Measurements from ENCODE around the gene DCDC2B. TPM values are rescaled to one million over a fixed set of nuclear protein-coding genes. Genes with fewer than 3 reads are reported as not detected.

The DCDC2B gene
- total RNA-seq, 1 experiment from 2014 or later: 0.27 TPM

DNA sequence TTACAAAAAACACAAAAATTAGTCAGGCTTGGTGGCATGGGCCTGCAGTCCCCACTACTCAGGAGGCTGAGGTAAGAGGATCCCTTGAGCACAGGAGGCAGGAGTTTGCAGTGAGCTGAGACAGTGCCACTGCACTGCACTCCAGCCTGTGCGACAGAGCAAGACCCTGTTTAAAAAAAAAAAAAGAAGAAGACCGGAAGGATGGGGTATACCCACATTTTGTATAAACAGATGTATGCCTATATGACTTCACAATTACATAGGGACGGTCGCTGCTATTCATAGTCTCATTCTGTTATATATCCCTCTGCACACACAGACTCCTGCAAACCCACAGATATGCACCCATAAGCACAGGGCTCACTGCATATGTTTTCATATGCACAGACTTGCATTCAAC is 54.9 kb downstream of the DCDC2B start:
- Histone ChIP-seq H2AFZ (ENCODE audit: low read depth, low read length, poor library complexity, severe bottlenecking) (no peak overlapping the region), H3K9me2 (ENCODE audit: insufficient read depth) (no peaks in the 10 kb centered on the region), H4K20me1 (ENCODE audit: insufficient read depth) (no peaks in the 10 kb centered on the region), H3K4me1 (ENCODE audit: control insufficient read depth in 1 of 2, insufficient read depth in 2 of 2, low read length in 2 of 2) (peaks cover 3 to 18% of the 10 kb centered on the region in 2 experiments), H3K9me3 (ENCODE audit: control insufficient read depth in 1 of 2, insufficient read depth in 1 of 2, low read depth in 1 of 2, low read length in 2 of 2) (no peaks in the 10 kb centered on the region), H3K4me2 (ENCODE audit: low read length) (no peak overlapping the region), H3K27ac (ENCODE audit: low read depth, low read length) (no peak overlapping the region), H3K27me3 (ENCODE audit: insufficient read depth, low read length) (no peaks in the 10 kb centered on the region), H3K36me3 (ENCODE audit: control insufficient read depth in 1 of 2, insufficient read depth in 2 of 2, low read length in 2 of 2) (no peaks in the 10 kb centered on the region), H3K9ac (ENCODE audit: low read length) (no peak overlapping the region), H3K4me3 (replicated peaks in 1 of 2; ENCODE audit: low read depth in 1 of 2, low read length in 2 of 2) (no peak overlapping the region), H3K79me2 (ENCODE audit: insufficient read depth, low read length) (no peaks in the 10 kb centered on the region)
- RAD21 ChIA-PET (ENCODE audit: low non-redundant PET in 1 of 2, low total read pairs in 2 of 2, uncharacterized antibody in 2 of 2, unreplicated experiment in 2 of 2): no interaction called here
- ATAC-seq (no peak), DNase-seq (ENCODE audit: low read depth, low spot score) (no peak)
- TF ChIP-seq SIN3A (IDR thresholded peaks at IDR 0.05; ENCODE audit: low read depth) (no peak), TCF7L2 (IDR thresholded peaks at IDR 0.05; ENCODE audit: borderline replicate concordance, extremely low read depth, insufficient read depth, insufficient read length) (no peak), EGR1 (IDR thresholded peaks at IDR 0.05; ENCODE audit: low read depth) (no peak), REST (IDR thresholded peaks at IDR 0.05; ENCODE audit: low read depth) (no peak), POLR2AphosphoS5 (IDR thresholded peaks at IDR 0.05; ENCODE audit: low read depth, low read length) (no peak), ELF1 (IDR thresholded peaks at IDR 0.05; ENCODE audit: borderline replicate concordance, low read depth) (no peak), YY1 (IDR thresholded peaks at IDR 0.05; ENCODE audit: extremely low read depth, insufficient replicate concordance, low read depth, low read length) (no peak), FOSL1 (IDR thresholded peaks at IDR 0.05; ENCODE audit: low read depth) (no peak), CEBPB (IDR thresholded peaks at IDR 0.05; ENCODE audit: low read depth) (no peak), EZH2 (IDR thresholded peaks at IDR 0.05) (no peak), EZH2phosphoT487 (IDR thresholded peaks at IDR 0.05; ENCODE audit: borderline replicate concordance) (no peak), ZNF274 (IDR thresholded peaks at IDR 0.05; ENCODE audit: low read depth, low read length) (no peak)
- POLR2A ChIA-PET: no interaction called here
- CTCF ChIA-PET: interaction anchor here (1.0 kb wide), 1 partner anchor 15 kb away, joined by 3 read pairs; no protein-coding TSS in a partner anchor
- BruUV-seq (replicated peaks): no TSS peak
- intact Hi-C loops (cut with micrococcal nuclease): no loop called here

Other genes starting within 250 kb of the DCDC2B start
- gene KHDRBS1, start 195.2 kb upstream of the DCDC2B start, total RNA-seq (2021; ENCODE audit: unreplicated experiment): 215 TPM
- gene TMEM39B, start 136.2 kb upstream of the DCDC2B start, total RNA-seq (2021; ENCODE audit: unreplicated experiment): 22.8 TPM
- gene KPNA6, start 101.0 kb upstream of the DCDC2B start, total RNA-seq (2021; ENCODE audit: unreplicated experiment): 79.9 TPM
- 37.2 TPM for gene TXLNA, start 29.4 kb upstream of the DCDC2B start, total RNA-seq (2021; ENCODE audit: unreplicated experiment)
- 5.9 TPM for gene CCDC28B, start 8.5 kb upstream of the DCDC2B start, total RNA-seq (2021; ENCODE audit: unreplicated experiment)
- 4.7 TPM for gene IQCC, start 3.4 kb upstream of the DCDC2B start, total RNA-seq (2021; ENCODE audit: unreplicated experiment)
- gene TMEM234, start 13.3 kb downstream of the DCDC2B start, total RNA-seq (2021; ENCODE audit: unreplicated experiment): 12.3 TPM
- 323 TPM for gene EIF3I, start 13.3 kb downstream of the DCDC2B start, total RNA-seq (2021; ENCODE audit: unreplicated experiment)
- 0.42 TPM for gene FAM167B, start 38.1 kb downstream of the DCDC2B start, total RNA-seq (2021; ENCODE audit: unreplicated experiment)
- gene LCK, start 42.2 kb downstream of the DCDC2B start, total RNA-seq (2021; ENCODE audit: unreplicated experiment): 0.79 TPM
- gene HDAC1, start 83.0 kb downstream of the DCDC2B start, total RNA-seq (2021; ENCODE audit: unreplicated experiment): 232 TPM
- 127 TPM for gene MARCKSL1, start 127.1 kb downstream of the DCDC2B start, total RNA-seq (2021; ENCODE audit: unreplicated experiment)
- 16.1 TPM for gene FAM229A, start 153.4 kb downstream of the DCDC2B start, total RNA-seq (2021; ENCODE audit: unreplicated experiment)
- gene TSSK3, start 153.4 kb downstream of the DCDC2B start, total RNA-seq (2021; ENCODE audit: unreplicated experiment): 1.6 TPM
- 47.0 TPM for gene BSDC1, start 185.4 kb downstream of the DCDC2B start, total RNA-seq (2021; ENCODE audit: unreplicated experiment)

All from HCT116 (cell line).